GM12878 (cell line): ENCODE results near the gene TOX2.

Experiments
- CTCF ChIP-seq, 3 experiments: IDR thresholded peaks in 2 of 3; conservative IDR thresholded peaks in 1 of 3; 2 replicates each; pipeline ENCODE4 v1.5.1; 2011; ENCODE audit warnings: low read depth in 3 of 3, low read length in 3 of 3, mild to moderate bottlenecking in 3 of 3, control low read depth in 2 of 3, moderate library complexity in 2 of 3, inconsistent platforms in 1 of 3, mixed read lengths in 1 of 3; ENCODE audit not compliant: control insufficient read depth in 2 of 3, insufficient read depth in 1 of 3; ENCODE audit errors: extremely low read depth in 1 of 3
- JUNB ChIP-seq: IDR thresholded peaks from 2 replicates; pipeline ENCODE4 v1.6.1; 2016; ENCODE audit warnings: antibody characterized with exemption, mild to moderate bottlenecking
- NR2C2 ChIP-seq: IDR thresholded peaks from 2 replicates; pipeline ENCODE4 v1.6.1; 2011; ENCODE audit warnings: borderline replicate concordance, low read depth; ENCODE audit not compliant: control insufficient read depth, insufficient read length
- POLR2A ChIP-seq: IDR thresholded peaks from 2 replicates; pipeline ENCODE4 v1.6.1; 2011; ENCODE audit warnings: low read depth, mild to moderate bottlenecking, low read length
- YY1 ChIP-seq: IDR thresholded peaks from 2 replicates; pipeline ENCODE4 v1.6.1; 2011; ENCODE audit warnings: low read depth, mild to moderate bottlenecking, low read length
- TF ChIP-seq, protein P1 (sequence below): fragments of 150-350 bp; IDR thresholded peaks from 2 replicates; pipeline ENCODE4 v1.6.1; 2016; ENCODE audit warnings: low read depth, low read length

GRCh38 chr20:44071526-44072111 is 157.0 kb downstream of the TOX2 start:
- TF ChIP-seq, protein P1, sequence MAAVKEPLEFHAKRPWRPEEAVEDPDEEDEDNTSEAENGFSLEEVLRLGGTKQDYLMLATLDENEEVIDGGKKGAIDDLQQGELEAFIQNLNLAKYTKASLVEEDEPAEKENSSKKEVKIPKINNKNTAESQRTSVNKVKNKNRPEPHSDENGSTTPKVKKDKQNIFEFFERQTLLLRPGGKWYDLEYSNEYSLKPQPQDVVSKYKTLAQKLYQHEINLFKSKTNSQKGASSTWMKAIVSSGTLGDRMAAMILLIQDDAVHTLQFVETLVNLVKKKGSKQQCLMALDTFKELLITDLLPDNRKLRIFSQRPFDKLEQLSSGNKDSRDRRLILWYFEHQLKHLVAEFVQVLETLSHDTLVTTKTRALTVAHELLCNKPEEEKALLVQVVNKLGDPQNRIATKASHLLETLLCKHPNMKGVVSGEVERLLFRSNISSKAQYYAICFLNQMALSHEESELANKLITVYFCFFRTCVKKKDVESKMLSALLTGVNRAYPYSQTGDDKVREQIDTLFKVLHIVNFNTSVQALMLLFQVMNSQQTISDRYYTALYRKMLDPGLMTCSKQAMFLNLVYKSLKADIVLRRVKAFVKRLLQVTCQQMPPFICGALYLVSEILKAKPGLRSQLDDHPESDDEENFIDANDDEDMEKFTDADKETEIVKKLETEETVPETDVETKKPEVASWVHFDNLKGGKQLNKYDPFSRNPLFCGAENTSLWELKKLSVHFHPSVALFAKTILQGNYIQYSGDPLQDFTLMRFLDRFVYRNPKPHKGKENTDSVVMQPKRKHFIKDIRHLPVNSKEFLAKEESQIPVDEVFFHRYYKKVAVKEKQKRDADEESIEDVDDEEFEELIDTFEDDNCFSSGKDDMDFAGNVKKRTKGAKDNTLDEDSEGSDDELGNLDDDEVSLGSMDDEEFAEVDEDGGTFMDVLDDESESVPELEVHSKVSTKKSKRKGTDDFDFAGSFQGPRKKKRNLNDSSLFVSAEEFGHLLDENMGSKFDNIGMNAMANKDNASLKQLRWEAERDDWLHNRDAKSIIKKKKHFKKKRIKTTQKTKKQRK: no peak
- TF ChIP-seq POLR2A (no peak), JUNB (no peak), CTCF (IDR thresholded peaks at IDR 0.05 in 2 of 3, conservative IDR thresholded peaks at IDR 0.05 in 1 of 3; ENCODE audit: control insufficient read depth in 2 of 3, extremely low read depth in 1 of 3, insufficient read depth in 1 of 3, low read depth in 3 of 3, low read length in 3 of 3) (no peak), YY1 (no peak), NR2C2 (no peak)
